ENCODE results near the gene ABCA13.

GRCh38 chr7:48337012-48337621, 165.9 kb downstream of the ABCA13 start:
- TF ChIP-seq EZH2 (IDR thresholded peaks at IDR 0.05; ENCODE audit: insufficient read depth, poor library complexity, severe bottlenecking) (no peak), EZH2phosphoT487 (IDR thresholded peaks at IDR 0.05; ENCODE audit: insufficient read depth, low read depth) (no peak)

Measured in GM23248 (cell line).